ENCODE results near the gene CDKN1A. TPM values are rescaled to one million over a fixed set of nuclear protein-coding genes. Genes with fewer than 3 reads are reported as not detected.

CDKN1A gene
- polyA plus RNA-seq, 3 donors: 117 to 1,223 (median 144) TPM

DNA sequence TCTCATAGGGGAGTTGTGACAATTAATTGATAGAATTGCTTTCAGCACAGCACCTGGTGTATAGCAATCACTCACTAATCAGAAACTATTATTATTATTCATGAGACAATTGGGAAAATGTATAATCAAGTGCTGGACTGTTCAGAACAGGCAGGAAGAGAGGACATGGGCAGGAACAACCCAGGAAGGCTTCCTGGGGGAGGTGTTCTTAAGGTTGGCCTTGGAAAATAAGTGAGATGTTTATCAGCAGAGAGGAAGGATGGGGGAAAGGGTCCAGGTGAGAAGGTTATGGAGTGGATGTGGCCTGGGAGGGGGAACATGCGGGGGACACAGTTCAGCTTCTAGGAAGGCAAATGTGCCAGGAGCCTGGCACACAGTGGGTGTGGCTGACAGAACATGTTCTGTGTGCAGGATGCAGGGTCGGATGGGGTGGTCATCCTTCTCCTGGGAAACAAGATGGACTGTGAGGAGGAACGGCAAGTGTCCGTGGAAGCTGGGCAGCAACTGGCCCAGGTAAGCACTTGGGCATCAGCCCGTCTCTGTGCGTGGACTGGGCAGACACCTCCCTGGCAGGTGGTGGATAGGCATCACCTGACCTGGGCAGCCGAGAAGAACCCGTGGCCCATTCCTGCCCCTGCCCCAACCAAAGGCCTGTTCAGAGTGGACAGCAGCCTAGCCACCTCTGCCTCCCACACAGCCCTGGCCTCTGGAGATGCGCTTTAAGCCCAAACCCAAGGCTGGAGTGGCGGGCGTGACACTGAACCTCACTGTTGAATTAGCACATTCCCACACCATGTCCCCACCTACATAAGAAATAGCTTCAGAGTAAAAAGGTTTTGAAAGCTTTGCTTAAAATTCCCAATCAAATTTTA lies 50.0 kb downstream of the CDKN1A start:
- Histone ChIP-seq H3K4me2 (replicated peaks; ENCODE audit: extremely low read depth, low read length, poor library complexity, severe bottlenecking) (no peak overlapping the region), H2AFZ (ENCODE audit: insufficient read depth, low read depth, low read length, poor library complexity, severe bottlenecking) (no peak overlapping the region), H3K36me3 (replicated peaks in 1 of 2; ENCODE audit: control insufficient read depth in 1 of 2, insufficient read depth in 2 of 2, low read length in 2 of 2) (peaks cover 37 to 62% of the 10 kb centered on the region in 2 donors), H3K4me1 (ENCODE audit: control insufficient read depth in 1 of 2, insufficient read depth in 2 of 2, low read length in 2 of 2) (peaks cover 24 to 30% of the 10 kb centered on the region in 2 donors), H3K9ac (ENCODE audit: insufficient read depth, low read length, poor library complexity, severe bottlenecking) (no peak overlapping the region), H3K4me3 (replicated peaks in 1 of 3; ENCODE audit: low read depth in 2 of 3, low read length in 3 of 3) (no peak overlapping the region), H3K27ac (ENCODE audit: low read depth in 1 of 2, low read length in 2 of 2) (peak overlapping the region in 1 of 2 donors; percentile 79), H3K9me3 (replicated peaks in 1 of 2; ENCODE audit: control insufficient read depth in 1 of 2, insufficient read depth in 1 of 2, low read length in 2 of 2) (peaks cover 0 to 4% of the 10 kb centered on the region in 2 donors), H3K27me3 (ENCODE audit: control insufficient read depth in 2 of 2, insufficient read depth in 2 of 2, low read length in 2 of 2) (no peaks in the 10 kb centered on the region), H4K20me1 (ENCODE audit: insufficient read depth, low read length) (no peaks in the 10 kb centered on the region), H3K79me2 (ENCODE audit: insufficient read depth, low read length) (peaks cover 19% of the 10 kb centered on the region)
- Mint-ChIP-seq H3K36me3 (peaks cover 52 to 90% of the 10 kb centered on the region in 2 donors), H3K9me3 (peaks cover 2 to 4% (median 3%) of the 10 kb centered on the region in 7 donors), H3K27me3 (ENCODE audit: low read depth in 3 of 3) (peaks cover 0 to 3% (median 2%) of the 10 kb centered on the region in 3 donors), H3K4me3 (no peak overlapping the region), H3K4me1 (peaks cover 41% of the 10 kb centered on the region), H3K27ac (peak overlapping the region; percentile 79 to 94 (median 89))
- TF ChIP-seq CTCF (IDR thresholded peaks at IDR 0.05): no peak
- intact Hi-C loops (cut with micrococcal nuclease): no loop called here
- 95% methylated on average over 8 of the region's 11 CpGs for WGBS (ENCODE audit: insufficient coverage)
- DNase-seq: no peak

DNA sequence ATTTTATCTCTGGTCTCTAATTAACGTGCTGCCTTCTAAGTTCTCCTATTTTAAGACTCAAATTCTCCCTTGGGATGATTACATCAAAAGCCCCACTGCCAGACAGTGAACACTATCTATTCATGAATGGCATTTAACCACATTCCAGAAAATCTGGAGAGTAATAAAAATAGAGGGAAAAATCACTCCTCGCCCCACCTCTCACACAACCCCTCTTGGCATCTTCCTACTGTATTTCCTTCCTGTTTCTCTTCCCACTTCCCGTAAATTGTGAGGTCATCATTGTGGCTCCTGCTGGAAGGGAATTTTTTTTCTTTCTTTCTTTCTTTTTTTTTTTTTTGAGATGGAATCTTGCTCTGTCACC lies 50.6 kb downstream of the CDKN1A start:
- intact Hi-C loops (cut with micrococcal nuclease): no loop called here
- WGBS (ENCODE audit: insufficient coverage): 83% methylated on average over 1 of the region's 3 CpGs
- DNase-seq: peak in 1 of 3 donors; percentile 55
- Histone ChIP-seq H4K20me1 (ENCODE audit: insufficient read depth, low read length) (no peaks in the 10 kb centered on the region), H3K36me3 (replicated peaks in 1 of 2; ENCODE audit: control insufficient read depth in 1 of 2, insufficient read depth in 2 of 2, low read length in 2 of 2) (peaks cover 37 to 63% of the 10 kb centered on the region in 2 donors), H3K4me2 (replicated peaks; ENCODE audit: extremely low read depth, low read length, poor library complexity, severe bottlenecking) (no peak overlapping the region), H3K4me3 (replicated peaks in 1 of 3; ENCODE audit: low read depth in 2 of 3, low read length in 3 of 3) (no peak overlapping the region), H3K4me1 (ENCODE audit: control insufficient read depth in 1 of 2, insufficient read depth in 2 of 2, low read length in 2 of 2) (peaks cover 25 to 31% of the 10 kb centered on the region in 2 donors), H2AFZ (ENCODE audit: insufficient read depth, low read depth, low read length, poor library complexity, severe bottlenecking) (no peak overlapping the region), H3K27ac (ENCODE audit: low read depth in 1 of 2, low read length in 2 of 2) (no peak overlapping the region), H3K79me2 (ENCODE audit: insufficient read depth, low read length) (peaks cover 19% of the 10 kb centered on the region), H3K27me3 (ENCODE audit: control insufficient read depth in 2 of 2, insufficient read depth in 2 of 2, low read length in 2 of 2) (no peaks in the 10 kb centered on the region), H3K9me3 (replicated peaks in 1 of 2; ENCODE audit: control insufficient read depth in 1 of 2, insufficient read depth in 1 of 2, low read length in 2 of 2) (peaks cover 0 to 4% of the 10 kb centered on the region in 2 donors), H3K9ac (ENCODE audit: insufficient read depth, low read length, poor library complexity, severe bottlenecking) (no peak overlapping the region)
- Mint-ChIP-seq H3K9me3 (peaks cover 2 to 4% (median 3%) of the 10 kb centered on the region in 7 donors), H3K27ac (peak overlapping the region in 4 of 7 donors; percentile 9 to 87 (median 76)), H3K27me3 (ENCODE audit: low read depth in 3 of 3) (peaks cover 0 to 3% (median 3%) of the 10 kb centered on the region in 3 donors), H3K4me1 (peaks cover 46% of the 10 kb centered on the region), H3K36me3 (peaks cover 52 to 94% of the 10 kb centered on the region in 2 donors), H3K4me3 (no peak overlapping the region)
- no peak for TF ChIP-seq CTCF (IDR thresholded peaks at IDR 0.05)

All from CD14-positive monocyte (primary cell).